Type B pancreatic cell (in vitro differentiated cells): ENCODE data around the gene ACOX2. TPM values are rescaled to one million over a fixed set of nuclear protein-coding genes. Genes with fewer than 3 reads are reported as not detected.

Source experiments
- DNase-seq: peaks from one replicate; pipeline ENCODE4 v3.0.0; 2021; ENCODE audit warnings: mixed read lengths; ENCODE audit not compliant: unreplicated experiment; ENCODE audit errors: extremely low spot score
- H3K27ac Mint-ChIP-seq: 2 replicates; pipeline ENCODE4 v1.8.0; 2021; ENCODE audit warnings: mild to moderate bottlenecking, mixed read lengths
- H3K27me3 Mint-ChIP-seq: 2 replicates; pipeline ENCODE4 v1.8.0; 2021; ENCODE audit warnings: mixed read lengths
- H3K36me3 Mint-ChIP-seq: 2 replicates; pipeline ENCODE4 v1.8.0; 2021; ENCODE audit warnings: mixed read lengths
- H3K4me1 Mint-ChIP-seq: one replicate; pipeline ENCODE4 v1.8.0; 2021; ENCODE audit warnings: mixed read lengths; ENCODE audit not compliant: unreplicated experiment
- H3K4me3 Mint-ChIP-seq: 2 replicates; pipeline ENCODE4 v1.8.0; 2021; ENCODE audit warnings: mild to moderate bottlenecking, mixed read lengths
- H3K9me3 Mint-ChIP-seq: 2 replicates; pipeline ENCODE4 v1.8.0; 2021; ENCODE audit warnings: mixed read lengths
- CTCF ChIP-seq: fragments of 200-600 bp; sonication (generic); conservative IDR thresholded peaks from 2 replicates; pipeline ENCODE4 v1.5.0; 2021; ENCODE audit warnings: antibody characterized with exemption, mild to moderate bottlenecking
- total RNA-seq: library from RNA; stranded (reverse); gene quantifications from 2 replicates; pipeline ENCODE4 v1.2.1, GENCODE V29; 2021; ENCODE audit warnings: low replicate concordance

The ACOX2 gene
- total RNA-seq, 1 donor from 2014 or later = 5.6 TPM

- DNase-seq = no peak
- H3K4me1 Mint-ChIP-seq = peaks cover 16% of the 10 kb centered on the region
- no peak for TF ChIP-seq CTCF
- H3K4me3 Mint-ChIP-seq = no peak overlapping the region
- peaks cover 8% of the 10 kb centered on the region for H3K36me3 Mint-ChIP-seq
- H3K9me3 Mint-ChIP-seq = peaks cover 6% of the 10 kb centered on the region
- peaks cover 18% of the 10 kb centered on the region for H3K27me3 Mint-ChIP-seq
- H3K27ac Mint-ChIP-seq = no peak overlapping the region
Observed at GRCh38 chr3:58574682-58575081, 37.7 kb upstream of the ACOX2 start.

- Mint-ChIP-seq H3K4me1 (peaks cover 16% of the 10 kb centered on the region), H3K36me3 (peaks cover 8% of the 10 kb centered on the region), H3K27me3 (peaks cover 18% of the 10 kb centered on the region), H3K9me3 (peaks cover 6% of the 10 kb centered on the region), H3K27ac (no peak overlapping the region), H3K4me3 (no peak overlapping the region)
- no peak for TF ChIP-seq CTCF
- no peak for DNase-seq
Observed at GRCh38 chr3:58574106-58574505, 37.1 kb upstream of the ACOX2 start.

GRCh38 chr3:58573640-58574039 lies 36.6 kb upstream of the ACOX2 start:
- Mint-ChIP-seq H3K9me3 (peaks cover 6% of the 10 kb centered on the region), H3K27me3 (peaks cover 15% of the 10 kb centered on the region), H3K4me3 (no peak overlapping the region), H3K27ac (no peak overlapping the region), H3K4me1 (peaks cover 20% of the 10 kb centered on the region), H3K36me3 (peaks cover 8% of the 10 kb centered on the region)
- TF ChIP-seq CTCF = no peak
- no peak for DNase-seq

- TF ChIP-seq CTCF = no peak
- DNase-seq = no peak
- Mint-ChIP-seq H3K36me3 (peaks cover 8% of the 10 kb centered on the region), H3K4me1 (peaks cover 21% of the 10 kb centered on the region), H3K4me3 (peak overlapping the region; percentile 66), H3K27ac (peak overlapping the region; percentile 95), H3K27me3 (peaks cover 12% of the 10 kb centered on the region), H3K9me3 (peaks cover 6% of the 10 kb centered on the region)
Observed at GRCh38 chr3:58572634-58573230, 35.7 kb upstream of the ACOX2 start.

GRCh38 chr3:58572013-58572633 lies 35.1 kb upstream of the ACOX2 start:
- no peak for DNase-seq
- peaks cover 6% of the 10 kb centered on the region for H3K27me3 Mint-ChIP-seq
- H3K27ac Mint-ChIP-seq = peak overlapping the region; percentile 95
- H3K4me1 Mint-ChIP-seq = peaks cover 15% of the 10 kb centered on the region
- peaks cover 6% of the 10 kb centered on the region for H3K9me3 Mint-ChIP-seq
- H3K4me3 Mint-ChIP-seq = peak overlapping the region; percentile 66
- H3K36me3 Mint-ChIP-seq = peaks cover 8% of the 10 kb centered on the region
- TF ChIP-seq CTCF = no peak
